ENCODE data around the gene FIBCD1.

The FIBCD1 gene

GRCh38 chr9:130938652-130939404, at the start of gene FIBCD1:
Gene FIBCD1 (minus strand): TSS chr9:130939247. CDS start chr9:130938607, 640 bp downstream.
- no peak for DNase-seq (ENCODE audit: low read depth in 1 of 2, low spot score in 1 of 2)

- DNase-seq (ENCODE audit: low read depth in 1 of 2, low spot score in 1 of 2): no peak
Measured at GRCh38 chr9:130988400-130988747, 49.3 kb upstream of the FIBCD1 start.

- no peak for DNase-seq (ENCODE audit: low read depth in 1 of 2, low spot score in 1 of 2)
Measured at GRCh38 chr9:130987738-130988399, 48.8 kb upstream of the FIBCD1 start.

GRCh38 chr9:130987054-130987453, 48.0 kb upstream of the FIBCD1 start:
- no peak for DNase-seq (ENCODE audit: low read depth in 1 of 2, low spot score in 1 of 2)

GRCh38 chr9:130986356-130986965, 47.4 kb upstream of the FIBCD1 start:
- no peak for DNase-seq (ENCODE audit: low read depth in 1 of 2, low spot score in 1 of 2)

GRCh38 chr9:130985606-130986162, 46.6 kb upstream of the FIBCD1 start:
- no peak for DNase-seq (ENCODE audit: low read depth in 1 of 2, low spot score in 1 of 2)

GRCh38 chr9:130985029-130985428, 46.0 kb upstream of the FIBCD1 start:
- no peak for DNase-seq (ENCODE audit: low read depth in 1 of 2, low spot score in 1 of 2)

- no peak for DNase-seq (ENCODE audit: low read depth in 1 of 2, low spot score in 1 of 2)
Measured at GRCh38 chr9:130984521-130984920, 45.5 kb upstream of the FIBCD1 start.

GRCh38 chr9:130983970-130984369, 44.9 kb upstream of the FIBCD1 start:
- DNase-seq (ENCODE audit: low read depth in 1 of 2, low spot score in 1 of 2): no peak

GRCh38 chr9:130983359-130983670, 44.3 kb upstream of the FIBCD1 start:
- DNase-seq (ENCODE audit: low read depth in 1 of 2, low spot score in 1 of 2): no peak

- no peak for DNase-seq (ENCODE audit: low read depth in 1 of 2, low spot score in 1 of 2)
Measured at GRCh38 chr9:130982636-130983358, 43.8 kb upstream of the FIBCD1 start.

GRCh38 chr9:130981756-130982137, 42.7 kb upstream of the FIBCD1 start:
- no peak for DNase-seq (ENCODE audit: low read depth in 1 of 2, low spot score in 1 of 2)

GRCh38 chr9:130981002-130981755, 42.1 kb upstream of the FIBCD1 start:
- no peak for DNase-seq (ENCODE audit: low read depth in 1 of 2, low spot score in 1 of 2)

GRCh38 chr9:130980526-130980925, 41.5 kb upstream of the FIBCD1 start:
- DNase-seq (ENCODE audit: low read depth in 1 of 2, low spot score in 1 of 2): no peak

GRCh38 chr9:130979591-130980385, 40.7 kb upstream of the FIBCD1 start:
- no peak for DNase-seq (ENCODE audit: low read depth in 1 of 2, low spot score in 1 of 2)

GRCh38 chr9:130977811-130978221, 38.8 kb upstream of the FIBCD1 start:
- DNase-seq (ENCODE audit: low read depth in 1 of 2, low spot score in 1 of 2): no peak

GRCh38 chr9:130975932-130976841, 37.1 kb upstream of the FIBCD1 start:
- no peak for DNase-seq (ENCODE audit: low read depth in 1 of 2, low spot score in 1 of 2)

GRCh38 chr9:130975156-130975555, 36.1 kb upstream of the FIBCD1 start:
- DNase-seq (ENCODE audit: low read depth in 1 of 2, low spot score in 1 of 2): no peak

GRCh38 chr9:130974697-130975096, 35.6 kb upstream of the FIBCD1 start:
- no peak for DNase-seq (ENCODE audit: low read depth in 1 of 2, low spot score in 1 of 2)
